MM.1S (cell line): ENCODE measurements around the gene CYP27A1.

Experiments
- DNase-seq: peaks from one replicate; pipeline ENCODE4 v3.0.0-alpha.2; 2015
- H2AFZ ChIP-seq: fragments of 300-600 bp; sonication (generic); 2 replicates; pipeline ENCODE4 v1.6.0; 2016; ENCODE audit warnings: antibody characterized with exemption, low read length
- H3F3A ChIP-seq: fragments of 300-600 bp; sonication (generic); 2 replicates; pipeline ENCODE4 v1.6.1; 2016; ENCODE audit warnings: mild to moderate bottlenecking, antibody characterized with exemption, low read length, moderate library complexity, mixed read lengths; ENCODE audit not compliant: insufficient read depth
- H3K27ac ChIP-seq: fragments of 300-600 bp; sonication (generic); 2 replicates; pipeline ENCODE4 v1.5.1; 2016; ENCODE audit warnings: mild to moderate bottlenecking, low read length
- H3K27me3 ChIP-seq: fragments of 300-600 bp; sonication (generic); replicated peaks from 2 replicates; pipeline ENCODE4 v1.6.0; 2016; ENCODE audit warnings: low read length; ENCODE audit not compliant: insufficient read depth
- H3K36me3 ChIP-seq: fragments of 300-600 bp; sonication (generic); replicated peaks from 2 replicates; pipeline ENCODE4 v1.6.1; 2016; ENCODE audit warnings: mild to moderate bottlenecking, low read length, mixed read lengths; ENCODE audit not compliant: insufficient read depth
- H3K4me1 ChIP-seq: fragments of 300-600 bp; sonication (generic); 2 replicates; pipeline ENCODE4 v1.6.1; 2016; ENCODE audit warnings: low read length, mixed read lengths
- H3K4me2 ChIP-seq: fragments of 300-600 bp; sonication (generic); 2 replicates; pipeline ENCODE4 v1.6.0; 2016; ENCODE audit warnings: low read depth, low read length
- H3K4me3 ChIP-seq: fragments of 300-600 bp; sonication (generic); 2 replicates; pipeline ENCODE4 v1.5.1; 2016; ENCODE audit warnings: low read length, mixed read lengths
- H3K79me2 ChIP-seq: fragments of 300-600 bp; sonication (generic); 2 replicates; pipeline ENCODE4 v1.6.1; 2016; ENCODE audit warnings: mixed run types, low read length, mixed read lengths
- H3K9ac ChIP-seq: fragments of 300-600 bp; sonication (generic); 2 replicates; pipeline ENCODE4 v1.6.1; 2016; ENCODE audit warnings: low read length, mixed read lengths
- H3K9me2 ChIP-seq: fragments of 300-600 bp; sonication (generic); replicated peaks from 2 replicates; pipeline ENCODE4 v1.6.1; 2016; ENCODE audit warnings: mild to moderate bottlenecking, low read length, mixed read lengths; ENCODE audit not compliant: insufficient read depth
- H3K9me3 ChIP-seq: fragments of 300-600 bp; sonication (generic); replicated peaks from 2 replicates; pipeline ENCODE4 v1.6.1; 2016; ENCODE audit warnings: mild to moderate bottlenecking, low read length, mixed read lengths; ENCODE audit not compliant: insufficient read depth
- H4K20me1 ChIP-seq: fragments of 300-600 bp; sonication (generic); 2 replicates; pipeline ENCODE4 v1.6.1; 2016; ENCODE audit warnings: mild to moderate bottlenecking, low read length, moderate library complexity, mixed read lengths; ENCODE audit not compliant: insufficient read depth
- CTCF ChIP-seq: fragments of 300-600 bp; sonication (generic); IDR thresholded peaks from 2 replicates; pipeline ENCODE4 v1.5.1; 2016; ENCODE audit warnings: antibody characterized with exemption, low read length, mixed read lengths
- EZH2 ChIP-seq: fragments of 300-600 bp; sonication (generic); optimal IDR thresholded peaks from 2 replicates; pipeline ENCODE3; 2017; ENCODE audit warnings: low read depth, mild to moderate bottlenecking, antibody characterized with exemption, low read length, mixed read lengths
- EZH2phosphoT487 ChIP-seq: fragments of 300-600 bp; sonication (generic); IDR thresholded peaks from 2 replicates; pipeline ENCODE4 v1.6.1; 2018; ENCODE audit warnings: antibody characterized with exemption, low read length

Gene CYP27A1

DNA sequence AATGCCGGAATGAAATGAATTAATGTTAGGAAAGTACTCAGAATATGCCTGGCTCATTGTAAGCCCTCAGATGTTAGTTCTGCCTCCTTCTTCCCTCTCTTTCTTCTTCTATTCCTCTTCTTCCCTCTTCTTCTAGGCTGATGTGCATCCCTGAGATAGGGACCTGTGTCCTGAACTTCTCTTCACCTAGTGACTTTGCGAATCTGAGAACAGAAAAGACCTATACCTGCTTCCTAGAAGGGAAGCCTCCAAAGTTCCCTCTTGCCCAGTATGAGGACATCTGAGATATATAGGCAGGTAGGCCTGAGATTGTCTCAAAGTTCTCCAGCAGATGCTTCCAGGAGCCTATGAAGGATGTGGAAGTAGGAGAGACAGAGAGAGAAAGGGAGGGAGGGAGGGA is 8.1 kb upstream of the CYP27A1 start:
- Histone ChIP-seq H3K27me3 (no peaks in the 10 kb centered on the region), H3K27ac (no peak overlapping the region), H3K36me3 (no peaks in the 10 kb centered on the region), H2AFZ (no peak overlapping the region), H3F3A (no peaks in the 10 kb centered on the region), H3K4me2 (no peak overlapping the region), H3K79me2 (no peaks in the 10 kb centered on the region), H3K9me3 (no peaks in the 10 kb centered on the region), H3K9ac (no peak overlapping the region), H4K20me1 (no peaks in the 10 kb centered on the region), H3K4me1 (no peaks in the 10 kb centered on the region), H3K4me3 (no peak overlapping the region), H3K9me2 (no peaks in the 10 kb centered on the region)
- DNase-seq = no peak
- no peak for TF ChIP-seq CTCF
- no peak for TF ChIP-seq EZH2
- no peak for TF ChIP-seq EZH2phosphoT487

GRCh38 chr2:218776488-218776887 is 5.5 kb upstream of the CYP27A1 start:
- no peaks in the 10 kb centered on the region for H3F3A ChIP-seq
- H3K27me3 ChIP-seq = no peaks in the 10 kb centered on the region
- no peaks in the 10 kb centered on the region for H3K36me3 ChIP-seq
- DNase-seq = no peak
- no peaks in the 10 kb centered on the region for H4K20me1 ChIP-seq
- H3K9ac ChIP-seq = no peak overlapping the region
- no peaks in the 10 kb centered on the region for H3K79me2 ChIP-seq
- no peak overlapping the region for H3K4me2 ChIP-seq
- no peaks in the 10 kb centered on the region for H3K9me3 ChIP-seq
- no peak overlapping the region for H3K4me3 ChIP-seq
- TF ChIP-seq CTCF (no peak), EZH2 (no peak), EZH2phosphoT487 (no peak)
- no peak overlapping the region for H2AFZ ChIP-seq
- no peaks in the 10 kb centered on the region for H3K9me2 ChIP-seq
- no peak overlapping the region for H3K27ac ChIP-seq
- H3K4me1 ChIP-seq = no peaks in the 10 kb centered on the region

DNA sequence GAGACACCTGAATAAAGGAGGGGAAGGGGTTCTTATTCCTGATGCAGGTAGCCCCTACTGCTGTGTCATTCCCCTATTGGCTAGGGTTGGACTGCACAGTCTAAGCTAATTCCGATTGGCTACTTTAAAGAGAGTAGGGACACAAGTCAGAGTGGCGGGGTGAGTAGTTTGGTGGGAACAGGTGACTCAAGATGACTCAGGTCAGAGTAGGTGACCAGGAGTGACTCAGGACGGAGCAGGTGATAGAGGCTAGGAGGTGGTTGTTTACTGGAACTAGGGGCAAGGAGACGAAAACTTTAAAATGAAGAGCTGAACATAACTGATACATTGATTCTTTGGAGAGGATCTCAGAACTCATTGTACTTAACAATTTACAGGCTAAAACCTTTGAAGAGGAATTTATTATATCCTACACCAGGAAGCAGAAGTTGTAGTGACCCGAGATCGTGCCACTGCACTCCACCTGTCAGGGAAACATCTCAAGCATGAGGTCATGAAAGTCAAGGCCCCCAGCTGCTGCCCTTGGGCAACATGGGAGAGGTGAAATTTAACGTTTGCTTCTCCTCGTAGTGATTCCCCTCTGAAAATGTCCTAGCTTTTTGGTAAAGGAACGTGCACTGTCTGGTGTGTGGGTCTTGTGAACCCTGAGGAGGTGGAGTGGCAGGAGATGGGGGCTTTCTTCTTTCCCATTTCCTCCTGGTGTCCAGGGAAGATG is 4.5 kb upstream of the CYP27A1 start:
- Histone ChIP-seq H3K27me3 (no peaks in the 10 kb centered on the region), H3K9me3 (no peaks in the 10 kb centered on the region), H3K4me3 (no peak overlapping the region), H3K9ac (no peak overlapping the region), H4K20me1 (no peaks in the 10 kb centered on the region), H3F3A (no peaks in the 10 kb centered on the region), H3K36me3 (no peaks in the 10 kb centered on the region), H3K9me2 (no peaks in the 10 kb centered on the region), H3K27ac (no peak overlapping the region), H3K4me1 (no peaks in the 10 kb centered on the region), H2AFZ (no peak overlapping the region), H3K79me2 (no peaks in the 10 kb centered on the region), H3K4me2 (no peak overlapping the region)
- DNase-seq = no peak
- TF ChIP-seq EZH2phosphoT487 (no peak), CTCF (no peak), EZH2 (no peak)
